ENCODE measurements around the gene NKX6-2. TPM values are rescaled to one million over a fixed set of nuclear protein-coding genes. Genes with fewer than 3 reads are reported as not detected.

The NKX6-2 gene
- total RNA-seq, 3 donors from 2014 or later, result not detected

DNA sequence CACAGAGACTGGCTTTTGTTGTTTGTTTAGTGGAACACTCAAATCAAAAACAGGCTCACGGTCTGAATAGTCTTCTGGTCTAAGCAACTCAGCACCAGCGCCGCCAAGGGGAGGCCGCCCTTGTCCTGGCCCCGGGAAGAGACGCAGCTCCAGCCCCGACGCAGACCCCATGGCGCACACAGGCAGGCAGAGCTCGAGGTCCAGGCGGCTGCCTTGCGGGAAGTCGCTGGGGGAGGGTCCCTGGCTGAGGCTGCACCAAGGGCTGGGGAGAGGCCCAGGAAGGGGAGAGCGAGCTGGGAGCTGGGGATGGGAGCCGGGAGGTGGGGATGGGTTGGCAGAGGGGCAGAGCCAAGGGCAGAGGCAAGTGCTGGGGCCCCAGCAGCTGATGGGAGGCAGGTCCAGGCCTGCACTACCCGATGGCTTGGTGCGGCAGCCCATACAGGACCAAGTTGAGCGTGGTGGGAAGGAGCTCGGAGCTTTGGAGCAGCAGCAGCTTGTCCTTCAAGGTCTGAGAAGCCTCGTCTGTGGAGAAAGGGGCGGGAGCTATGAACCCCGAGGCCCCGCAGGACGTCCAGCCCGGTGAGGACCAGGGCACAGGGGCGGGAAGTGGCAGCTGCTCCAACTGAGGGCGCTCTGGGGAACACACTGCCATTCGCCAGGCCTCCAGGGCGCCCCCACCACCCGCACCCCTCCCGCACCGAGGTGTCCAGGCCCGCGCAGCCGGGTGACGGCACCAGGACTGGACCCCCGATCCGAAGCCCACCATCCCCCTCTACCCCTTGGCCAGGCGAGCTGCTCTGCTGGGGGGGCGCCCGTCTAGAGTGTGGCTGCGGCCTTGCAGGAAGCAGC is 22.7 kb upstream of the NKX6-2 start:
- Histone ChIP-seq H3K4me3 (no peak overlapping the region), H3K4me1 (ENCODE audit: low read depth) (no peaks in the 10 kb centered on the region), H3K36me3 (ENCODE audit: low read depth) (no peaks in the 10 kb centered on the region), H3K9me3 (no peaks in the 10 kb centered on the region)
- intact Hi-C loops (cut with DNase I, micrococcal nuclease), result no loop called here
- ATAC-seq (no peak), DNase-seq (peak in 1 of 3 donors; percentile 14)
- TF ChIP-seq, protein P1, sequence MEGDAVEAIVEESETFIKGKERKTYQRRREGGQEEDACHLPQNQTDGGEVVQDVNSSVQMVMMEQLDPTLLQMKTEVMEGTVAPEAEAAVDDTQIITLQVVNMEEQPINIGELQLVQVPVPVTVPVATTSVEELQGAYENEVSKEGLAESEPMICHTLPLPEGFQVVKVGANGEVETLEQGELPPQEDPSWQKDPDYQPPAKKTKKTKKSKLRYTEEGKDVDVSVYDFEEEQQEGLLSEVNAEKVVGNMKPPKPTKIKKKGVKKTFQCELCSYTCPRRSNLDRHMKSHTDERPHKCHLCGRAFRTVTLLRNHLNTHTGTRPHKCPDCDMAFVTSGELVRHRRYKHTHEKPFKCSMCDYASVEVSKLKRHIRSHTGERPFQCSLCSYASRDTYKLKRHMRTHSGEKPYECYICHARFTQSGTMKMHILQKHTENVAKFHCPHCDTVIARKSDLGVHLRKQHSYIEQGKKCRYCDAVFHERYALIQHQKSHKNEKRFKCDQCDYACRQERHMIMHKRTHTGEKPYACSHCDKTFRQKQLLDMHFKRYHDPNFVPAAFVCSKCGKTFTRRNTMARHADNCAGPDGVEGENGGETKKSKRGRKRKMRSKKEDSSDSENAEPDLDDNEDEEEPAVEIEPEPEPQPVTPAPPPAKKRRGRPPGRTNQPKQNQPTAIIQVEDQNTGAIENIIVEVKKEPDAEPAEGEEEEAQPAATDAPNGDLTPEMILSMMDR (IDR thresholded peaks at IDR 0.05), result no peak

GRCh38 chr10:132807621-132808049 is 21.7 kb upstream of the NKX6-2 start:
- H3K36me3 ChIP-seq (ENCODE audit: low read depth), result no peaks in the 10 kb centered on the region
- intact Hi-C loops (cut with DNase I, micrococcal nuclease), result no loop called here
- TF ChIP-seq, protein P1 (IDR thresholded peaks at IDR 0.05), result no peak
- no peaks in the 10 kb centered on the region for H3K9me3 ChIP-seq
- peak in 1 of 3 donors; percentile 4 for DNase-seq
- ATAC-seq, result no peak
- H3K4me3 ChIP-seq, result no peak overlapping the region
- H3K4me1 ChIP-seq (ENCODE audit: low read depth), result no peaks in the 10 kb centered on the region

- Histone ChIP-seq H3K9me3 (peaks cover 5% of the 10 kb centered on the region), H3K4me3 (no peak overlapping the region), H3K36me3 (ENCODE audit: low read depth) (no peaks in the 10 kb centered on the region), H3K4me1 (ENCODE audit: low read depth) (no peaks in the 10 kb centered on the region)
- no peak for ATAC-seq
- DNase-seq, result peak in 1 of 3 donors; percentile 15
- TF ChIP-seq, protein P1 (IDR thresholded peaks at IDR 0.05), result no peak
- intact Hi-C loops (cut with DNase I, micrococcal nuclease), result no loop called here
These were observed 20.6 kb upstream of the NKX6-2 start for GRCh38 chr10:132806561-132807003.

DNA sequence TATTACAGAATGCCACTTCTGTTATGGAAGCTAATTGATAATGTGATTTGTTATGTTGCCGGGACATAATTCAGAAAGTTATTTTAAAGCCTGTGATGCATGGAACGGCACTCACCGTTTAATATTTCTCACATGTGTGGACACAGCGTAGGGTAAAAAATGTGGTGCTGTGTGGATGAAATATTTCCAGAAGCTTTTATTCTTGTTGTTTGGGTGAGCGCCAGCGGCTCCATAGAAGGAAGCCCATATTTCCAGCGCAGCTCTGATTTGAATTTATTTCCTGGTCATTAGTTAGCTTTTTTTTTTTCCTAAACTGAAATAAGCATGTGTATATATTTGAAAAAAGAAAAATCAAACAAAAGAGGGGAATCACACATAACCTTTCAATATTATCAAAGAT is 20.2 kb upstream of the NKX6-2 start:
- TF ChIP-seq, protein P1 (IDR thresholded peaks at IDR 0.05), result no peak
- no peak for ATAC-seq
- H3K4me3 ChIP-seq, result no peak overlapping the region
- no peak for DNase-seq
- no peaks in the 10 kb centered on the region for H3K4me1 ChIP-seq (ENCODE audit: low read depth)
- intact Hi-C loops (cut with DNase I, micrococcal nuclease), result no loop called here
- H3K36me3 ChIP-seq (ENCODE audit: low read depth), result no peaks in the 10 kb centered on the region
- H3K9me3 ChIP-seq, result peaks cover 5% of the 10 kb centered on the region

GRCh38 chr10:132805599-132805998 is 19.7 kb upstream of the NKX6-2 start:
- Histone ChIP-seq H3K4me3 (no peak overlapping the region), H3K4me1 (ENCODE audit: low read depth) (no peaks in the 10 kb centered on the region), H3K9me3 (peaks cover 5% of the 10 kb centered on the region), H3K36me3 (ENCODE audit: low read depth) (no peaks in the 10 kb centered on the region)
- TF ChIP-seq, protein P1 (IDR thresholded peaks at IDR 0.05), result no peak
- ATAC-seq (no peak), DNase-seq (peak in 1 of 3 donors; percentile 33)
- intact Hi-C loops (cut with DNase I, micrococcal nuclease), result no loop called here

Measured in mucosa of descending colon (tissue), 3 donors.